HG03342 (cell line): ENCODE data around the gene AOPEP.

ENCODE experiments used
- ATAC-seq: cut with Tn5 transposase; IDR thresholded peaks from one replicate; pipeline ENCODE4 v1.9.1; 2021; ENCODE audit warnings: mild to moderate bottlenecking, moderate library complexity; ENCODE audit not compliant: unreplicated experiment

AOPEP gene

DNA sequence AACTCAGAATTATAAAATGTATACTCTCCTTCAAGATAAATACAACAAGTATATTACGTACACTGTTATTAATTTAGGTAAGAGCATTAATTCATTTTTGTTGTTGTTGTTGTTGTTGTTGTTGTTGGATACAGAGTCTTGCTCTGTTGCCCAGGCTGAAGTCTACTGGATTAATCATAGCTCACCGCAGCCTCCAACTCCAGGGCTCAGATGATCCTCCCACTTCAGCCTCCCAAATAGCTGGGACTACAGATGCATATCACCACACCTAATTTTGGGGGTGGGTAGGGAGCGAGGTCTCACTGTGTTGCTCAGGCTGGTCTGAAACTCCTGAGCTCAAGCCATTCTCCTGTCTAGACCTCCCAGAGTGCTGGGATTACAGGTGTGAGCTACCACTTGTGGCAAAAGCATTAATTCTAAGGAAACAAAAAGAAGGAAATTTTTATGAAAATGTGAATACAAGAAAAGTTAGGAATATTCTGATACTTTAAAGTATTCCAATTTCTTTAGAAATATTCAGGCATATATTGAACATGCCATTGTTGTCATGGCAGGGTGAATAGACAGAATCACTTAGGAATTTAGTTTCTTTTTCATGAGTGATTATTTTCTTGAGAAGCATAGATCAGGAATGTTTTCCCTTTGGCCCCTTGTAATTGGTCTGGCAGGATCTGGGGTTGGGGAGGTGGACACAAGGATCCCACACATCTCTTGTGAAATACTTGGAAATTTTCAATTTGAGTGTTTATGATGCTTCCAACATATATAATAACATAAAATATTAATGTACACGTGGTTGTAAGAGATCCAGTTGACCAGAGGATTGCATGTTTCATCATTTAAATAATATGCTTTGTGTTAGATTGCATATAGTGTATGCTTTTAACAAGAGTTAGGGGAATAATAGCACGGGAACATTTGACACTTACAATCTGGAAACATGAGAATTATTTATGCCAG lies 327.4 kb downstream of the AOPEP start:
- ATAC-seq, result no peak

DNA sequence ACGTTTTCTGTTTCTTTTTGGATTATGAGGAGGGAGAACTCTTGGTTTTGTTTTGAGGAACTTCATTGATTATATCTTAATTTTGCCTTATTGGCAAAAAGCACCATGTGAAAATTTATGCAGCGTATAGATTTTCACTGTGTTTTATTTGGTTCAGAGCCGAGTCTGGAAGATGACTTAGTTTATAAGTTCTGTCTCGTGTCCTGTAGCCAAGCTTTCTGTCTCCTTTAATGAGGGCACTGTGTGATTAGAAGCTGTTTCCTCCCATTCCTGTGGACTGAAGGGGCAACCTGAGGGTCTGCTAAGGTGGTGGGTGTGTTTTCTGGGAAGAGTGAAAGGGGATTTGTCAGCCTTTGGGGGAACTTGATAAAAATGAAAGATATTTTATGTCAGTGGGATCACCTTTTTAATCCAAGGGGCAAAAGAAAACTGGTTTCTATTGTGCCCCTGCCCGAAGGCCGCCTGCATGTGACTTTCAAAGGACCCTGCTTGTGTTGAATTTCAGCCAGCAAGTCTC lies 328.9 kb downstream of the AOPEP start:
- no peak for ATAC-seq

DNA sequence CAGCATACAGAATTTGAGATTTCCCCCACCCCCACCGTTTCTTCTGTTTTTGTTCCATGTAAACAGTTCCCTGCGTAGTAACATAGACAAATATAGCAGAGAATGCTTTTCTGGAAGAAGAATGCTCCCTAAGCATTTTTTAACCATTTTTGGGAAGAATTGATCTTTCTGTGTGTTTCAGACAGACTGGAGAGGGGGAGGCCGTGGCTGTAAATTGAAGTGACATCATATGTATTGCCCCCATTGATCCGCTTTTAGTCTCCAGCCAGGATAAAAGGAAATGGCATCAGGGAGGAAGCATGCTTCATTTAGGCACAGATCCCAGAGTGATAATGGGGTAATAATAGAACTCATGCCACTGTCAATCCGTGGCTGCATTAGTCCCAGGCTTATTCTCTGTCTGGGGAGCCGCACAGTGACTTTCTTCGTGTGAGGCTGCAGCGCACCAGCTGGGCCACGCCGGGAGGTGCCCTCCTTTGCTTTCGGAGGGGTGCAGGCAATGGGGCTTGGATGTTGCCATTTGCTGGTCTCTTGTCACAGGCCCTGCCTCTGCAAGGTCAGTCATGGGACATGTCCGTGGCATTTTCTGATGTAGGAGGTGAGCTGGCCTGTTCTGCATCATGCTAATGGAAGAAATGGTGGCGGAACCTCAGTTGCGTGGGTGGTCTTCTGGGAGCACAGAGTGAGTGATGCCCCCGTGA lies 329.5 kb downstream of the AOPEP start:
- ATAC-seq, result no peak

DNA sequence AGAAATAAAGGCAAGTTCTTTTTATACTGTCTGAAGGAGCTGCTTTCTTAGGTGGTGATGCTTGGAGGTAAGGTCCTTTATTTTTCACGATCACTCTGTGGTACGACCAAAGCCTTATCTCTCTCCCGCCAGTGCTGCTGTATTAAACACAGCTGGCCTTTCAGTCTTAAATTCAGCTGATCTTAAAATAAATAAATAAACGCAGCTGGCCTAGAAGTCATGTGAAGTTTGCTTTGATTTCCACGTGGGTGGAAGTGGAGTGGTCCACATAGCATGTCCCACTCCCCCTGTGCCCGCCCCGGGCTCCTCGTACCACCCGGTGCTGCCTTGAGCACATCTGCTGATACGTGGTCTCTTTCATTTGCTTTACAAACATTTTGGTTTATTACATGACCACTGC lies 330.6 kb downstream of the AOPEP start:
- ATAC-seq, result no peak

DNA sequence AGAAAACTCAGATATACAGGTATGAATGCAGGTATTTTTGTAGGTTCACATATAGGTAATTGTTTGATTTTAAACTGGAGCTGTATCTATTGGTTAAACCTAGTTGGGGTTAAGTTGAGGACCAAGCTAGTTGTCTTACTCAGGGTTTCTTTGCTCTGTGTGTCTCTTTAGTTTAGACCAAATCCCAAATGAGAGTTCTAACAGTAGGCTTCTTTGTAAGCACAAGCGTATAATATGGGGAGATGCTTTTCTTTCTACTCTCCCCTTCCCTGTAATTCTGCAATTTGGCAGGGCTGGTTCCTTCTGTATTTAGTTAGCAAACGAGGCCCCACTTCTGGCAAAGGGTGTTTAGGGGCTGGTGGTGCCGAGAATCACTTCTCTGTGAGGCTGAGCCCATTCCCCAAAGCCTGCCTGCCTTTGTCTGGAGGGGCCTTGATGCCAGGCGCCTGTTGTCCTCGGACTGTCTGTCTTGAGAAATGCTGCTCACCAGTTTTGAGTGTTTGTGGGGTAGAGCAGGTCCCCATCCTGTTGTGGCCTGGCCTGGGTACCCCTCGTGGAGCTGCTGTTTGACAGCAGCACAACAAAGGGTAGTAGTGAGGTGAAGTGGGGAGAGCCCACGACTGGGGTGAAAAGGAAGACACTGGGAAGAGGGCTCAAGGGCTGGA lies 331.8 kb downstream of the AOPEP start:
- ATAC-seq, result no peak

DNA sequence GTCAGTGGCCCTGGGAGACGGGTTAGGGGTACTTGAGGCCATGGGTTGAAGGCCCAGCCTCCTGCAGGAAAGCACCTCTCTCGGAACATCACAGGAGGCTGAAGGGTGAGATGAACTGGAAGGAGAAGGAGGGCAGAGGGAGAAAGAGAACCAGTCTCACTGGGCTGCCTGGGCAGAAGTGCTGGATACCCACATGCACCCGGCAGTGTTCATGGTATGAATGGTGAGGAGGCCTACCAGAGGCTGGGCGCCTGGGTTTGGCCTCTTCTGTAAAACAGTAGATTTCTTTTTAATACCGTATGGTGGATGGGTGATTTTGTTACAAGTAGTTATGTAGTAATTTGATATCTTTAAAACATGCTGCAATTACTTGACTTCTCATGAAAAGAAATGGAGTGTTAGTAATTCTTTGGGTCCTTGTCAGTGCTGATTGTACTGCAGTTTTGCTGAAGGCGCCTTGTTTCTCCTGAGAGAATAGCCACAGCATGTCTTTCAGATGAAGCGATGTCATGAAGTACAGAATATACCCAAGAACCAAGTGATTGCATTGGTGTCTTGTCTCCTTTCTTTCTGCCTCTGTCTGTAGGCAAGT lies 332.4 kb downstream of the AOPEP start:
- ATAC-seq, result no peak

DNA sequence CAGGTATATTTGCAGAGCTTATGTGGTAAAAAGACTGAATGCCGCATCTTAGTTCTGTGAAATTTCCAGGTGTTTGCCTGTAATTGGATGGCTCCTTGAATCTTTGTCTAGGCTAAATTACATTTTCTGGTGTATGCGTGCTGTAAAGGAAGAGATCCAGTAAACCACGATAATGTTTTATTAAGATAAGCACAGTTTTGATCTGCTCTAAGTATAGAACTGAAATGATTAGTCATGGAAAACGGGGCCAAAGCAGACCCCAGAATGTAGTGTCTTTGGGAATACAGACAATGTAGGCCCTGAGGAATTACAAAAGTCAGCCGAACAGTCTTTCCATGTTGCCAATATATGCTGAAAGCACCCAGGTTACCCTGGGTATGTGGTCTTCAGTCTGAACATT lies 333.7 kb downstream of the AOPEP start:
- ATAC-seq, result no peak

DNA sequence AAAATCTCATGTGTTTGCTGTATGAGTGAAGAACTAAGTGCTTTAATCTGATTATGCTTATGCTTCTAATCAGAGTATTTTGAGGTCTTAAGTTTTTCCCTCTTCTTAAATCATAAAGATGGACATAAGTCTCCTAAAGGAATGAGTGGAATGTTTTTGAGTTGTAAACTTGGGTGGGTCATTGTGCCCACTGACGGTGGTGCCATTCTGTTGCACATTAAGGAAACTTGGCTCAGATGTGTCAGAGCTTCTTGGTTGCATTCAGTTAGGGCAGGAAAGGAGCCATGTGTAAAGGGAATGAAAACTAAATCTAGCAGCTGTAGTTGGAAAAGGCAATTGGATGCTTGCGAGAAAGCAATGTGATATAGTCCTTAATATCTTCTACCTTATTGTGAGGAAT lies 334.4 kb downstream of the AOPEP start:
- no peak for ATAC-seq

DNA sequence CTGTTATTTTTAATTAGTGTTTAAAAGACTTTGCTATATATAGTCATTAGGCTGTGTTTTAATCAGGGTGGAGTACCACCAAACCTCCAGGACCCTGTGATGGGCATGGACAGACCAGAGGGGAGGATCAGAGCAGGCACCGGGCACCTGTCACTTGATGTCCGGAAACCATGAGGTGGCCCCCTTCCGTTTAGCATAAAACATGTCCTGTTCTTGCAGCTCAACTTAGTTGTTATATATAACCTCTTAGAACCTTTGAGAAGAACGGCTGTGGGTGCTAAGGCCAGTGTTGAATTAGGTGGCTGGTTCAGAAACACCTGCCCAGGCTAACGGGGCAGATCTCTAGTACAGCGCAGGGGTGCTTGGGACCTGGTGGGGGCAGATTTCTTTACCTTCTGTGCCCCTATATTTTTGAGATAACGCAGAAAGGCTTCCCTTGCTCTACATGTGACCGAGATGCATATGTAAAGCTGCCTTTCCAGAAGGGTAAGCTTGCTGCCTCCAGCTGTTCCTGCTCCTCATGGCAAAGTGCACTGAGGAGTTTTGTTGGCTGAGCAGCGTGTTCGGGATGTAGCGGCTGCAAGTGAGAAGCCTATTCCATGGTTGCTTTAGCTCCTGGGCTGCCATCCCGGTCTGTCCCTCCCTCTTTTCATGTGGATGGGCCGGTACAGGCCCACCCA lies 335.6 kb downstream of the AOPEP start:
- ATAC-seq, result no peak

DNA sequence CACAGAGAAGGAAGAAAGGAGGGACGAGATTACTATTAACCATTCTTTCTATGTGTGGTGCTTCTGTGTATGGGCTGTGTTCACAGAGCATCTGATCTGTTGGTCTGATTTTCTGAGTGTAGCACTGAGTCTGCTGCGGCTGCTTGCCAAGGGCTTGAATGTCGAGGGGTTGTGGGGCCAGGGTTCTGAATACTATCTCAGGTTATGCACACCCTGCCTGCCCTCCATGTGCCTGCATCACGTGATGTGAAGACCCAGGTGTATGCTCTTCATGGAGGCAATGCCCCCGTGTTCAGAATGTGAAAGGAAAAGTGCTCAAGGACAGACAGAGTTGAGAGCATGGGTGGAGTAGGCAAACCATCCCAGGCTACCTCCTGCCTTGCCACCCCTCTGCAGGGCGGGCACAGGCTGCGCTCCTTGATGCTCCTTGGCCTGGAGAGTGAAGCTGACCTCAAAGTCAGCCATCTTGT lies 336.1 kb downstream of the AOPEP start:
- no peak for ATAC-seq

DNA sequence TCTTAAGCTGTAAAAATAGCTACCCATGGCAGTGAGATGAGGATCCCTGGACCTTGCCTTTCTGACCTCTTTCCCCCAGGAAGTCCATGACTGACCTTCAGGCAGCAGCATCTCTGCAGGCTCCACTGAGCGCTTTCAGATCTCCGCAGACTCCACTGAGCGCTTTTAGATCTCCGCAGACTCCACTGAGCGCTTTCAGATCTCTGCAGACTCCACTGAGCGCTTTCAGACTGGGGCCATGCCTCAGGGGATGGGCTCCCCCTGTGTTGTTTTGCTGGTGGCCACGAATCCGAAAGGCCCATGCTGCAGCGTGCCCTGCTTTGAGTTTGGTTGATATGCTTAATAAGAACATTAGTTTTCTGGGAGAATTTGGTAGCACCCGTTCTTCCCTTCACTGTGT lies 336.8 kb downstream of the AOPEP start:
- no peak for ATAC-seq

DNA sequence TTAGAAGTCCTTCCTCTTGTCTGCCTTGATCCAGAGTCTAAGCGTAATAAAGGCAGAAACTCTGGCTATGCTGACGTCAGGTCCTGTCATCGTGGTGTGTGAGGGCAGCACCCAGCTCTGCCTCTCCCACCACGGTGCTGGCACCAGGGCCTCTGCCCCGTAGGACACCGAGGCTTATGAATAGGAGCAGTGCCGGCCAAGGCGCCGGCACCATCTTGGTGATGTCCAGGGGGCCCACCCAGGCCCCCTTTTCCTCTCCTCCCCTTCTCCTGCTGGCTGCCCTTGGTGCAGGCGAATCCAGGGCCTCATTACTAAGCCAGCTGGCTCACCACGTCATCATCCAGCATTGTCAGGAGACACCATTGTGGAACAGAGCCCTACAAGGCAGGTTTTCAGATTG lies 338.7 kb downstream of the AOPEP start:
- no peak for ATAC-seq

DNA sequence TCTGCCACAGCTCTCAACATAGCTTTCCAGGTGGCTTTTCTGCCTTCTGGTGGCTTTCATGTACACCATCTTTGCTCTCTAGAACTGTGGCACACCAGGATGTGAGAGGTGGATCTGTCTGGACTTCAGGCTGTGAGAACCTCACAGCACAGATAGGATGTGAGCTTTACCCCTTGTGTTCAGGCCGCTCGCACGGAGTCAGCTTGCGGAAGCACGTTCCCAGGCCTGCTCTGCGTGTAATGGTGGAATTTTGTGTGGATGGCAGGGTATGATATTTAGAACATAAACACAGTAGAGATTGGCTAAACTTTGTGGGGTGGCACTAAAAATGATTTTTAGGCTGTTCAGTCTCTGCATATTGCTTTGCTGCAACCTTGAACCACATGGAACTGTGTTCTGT lies 340.6 kb downstream of the AOPEP start:
- no peak for ATAC-seq

DNA sequence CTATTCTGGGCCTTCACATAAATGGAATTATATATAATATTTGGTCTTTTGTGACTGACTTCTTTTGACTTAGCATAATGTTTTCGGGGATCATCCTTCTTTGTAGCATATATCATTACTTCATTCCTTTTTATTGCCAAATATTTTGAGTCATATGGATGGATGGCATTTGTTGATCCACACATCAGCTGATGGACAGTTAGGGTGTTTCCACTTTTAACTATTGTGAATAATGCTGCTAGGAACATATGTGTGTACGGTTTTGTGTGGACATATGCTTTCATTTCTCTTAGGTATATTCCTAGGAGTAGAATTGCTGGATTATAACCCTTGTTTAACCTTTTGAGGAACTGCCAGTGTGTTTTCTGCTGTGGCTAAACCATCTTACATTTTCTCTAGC lies 341.4 kb downstream of the AOPEP start:
- ATAC-seq, result no peak

DNA sequence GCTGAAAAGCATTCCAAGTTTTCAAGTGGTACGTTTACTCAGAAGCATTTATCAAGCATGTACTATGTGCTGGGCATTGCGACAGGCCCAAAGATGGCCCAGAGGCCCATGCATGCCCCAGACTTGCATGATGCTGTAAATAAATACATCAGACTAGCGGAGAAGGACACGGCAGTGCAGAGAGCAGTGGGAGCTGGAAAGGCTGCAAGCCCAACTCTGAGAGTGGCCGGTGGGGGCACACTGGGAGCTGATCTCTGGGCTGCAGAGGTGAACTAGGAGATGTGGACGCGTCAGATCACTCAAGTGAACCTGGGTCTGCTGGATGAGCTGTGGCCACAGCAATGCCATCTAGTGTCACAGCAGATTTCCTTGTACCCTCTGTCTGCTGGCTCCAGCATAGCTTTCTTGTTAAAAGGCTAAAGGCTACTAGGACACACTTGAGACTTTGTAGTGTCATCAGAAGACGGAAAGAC lies 344.1 kb downstream of the AOPEP start:
- ATAC-seq, result no peak

DNA sequence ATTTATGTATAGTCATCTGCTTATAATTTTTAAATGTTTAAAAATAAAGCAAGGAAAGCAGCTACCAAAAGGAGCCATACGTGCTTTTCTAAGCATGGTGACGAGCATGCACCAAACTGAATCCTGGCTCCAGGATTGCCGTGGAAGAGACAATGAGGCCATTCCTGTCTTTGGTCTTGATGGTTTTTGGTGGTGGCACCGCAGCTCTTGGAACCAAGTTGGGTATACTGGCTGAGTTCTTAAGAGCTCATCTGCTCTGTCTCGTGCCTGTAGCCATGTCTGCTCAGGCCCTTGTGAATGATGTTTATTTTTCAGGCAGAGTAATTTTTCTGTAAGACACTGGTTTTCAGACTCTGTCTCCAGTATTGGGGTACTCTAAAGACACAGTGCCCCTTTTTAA lies 345.0 kb downstream of the AOPEP start:
- no peak for ATAC-seq

DNA sequence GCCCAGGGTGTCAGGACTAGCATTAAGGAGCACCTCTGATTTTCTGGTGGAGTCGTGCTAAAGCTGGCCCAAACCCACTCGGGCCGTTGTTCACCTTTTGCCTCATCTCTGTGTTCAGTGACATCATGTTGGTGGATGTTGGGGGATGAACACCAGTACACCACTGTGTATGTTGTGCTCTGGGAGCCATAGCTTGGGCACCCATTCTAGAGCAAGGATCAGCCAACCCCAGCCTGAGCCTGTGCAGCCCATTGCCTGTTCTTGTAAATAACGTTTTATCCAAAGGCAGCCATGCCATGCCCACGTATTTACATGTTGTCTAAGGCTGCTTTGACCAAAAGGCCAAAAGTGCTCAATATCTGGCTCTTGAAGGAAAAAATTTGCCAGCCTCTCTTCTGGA lies 345.4 kb downstream of the AOPEP start:
- ATAC-seq, result no peak

DNA sequence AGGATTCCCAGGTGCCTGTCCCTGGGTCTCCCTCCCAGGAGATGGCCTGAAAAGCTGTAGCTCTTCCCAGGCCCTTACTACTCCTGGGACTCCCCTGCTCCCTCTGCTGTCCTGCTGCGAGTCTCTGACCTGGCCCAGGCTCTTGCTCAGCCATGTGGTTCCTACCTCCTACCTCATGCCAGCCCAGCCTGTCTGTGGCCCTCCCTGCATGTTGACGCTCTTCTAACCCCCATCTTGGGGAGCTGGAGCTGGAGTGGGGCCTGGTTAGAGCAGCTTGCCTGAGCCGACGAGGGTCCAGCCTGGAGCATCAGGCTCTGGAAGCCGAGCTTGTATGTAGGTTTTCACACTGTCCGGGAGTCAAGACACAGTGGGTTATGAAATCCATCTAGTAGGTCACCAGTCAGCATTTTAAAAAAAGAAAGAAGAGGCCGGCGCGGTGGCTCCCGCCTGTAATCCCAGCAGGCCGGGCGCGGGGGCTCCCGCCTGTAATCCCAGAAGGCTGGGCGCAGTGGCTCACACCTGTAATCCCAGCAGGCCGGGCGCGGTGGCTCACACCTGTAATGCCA lies 346.6 kb downstream of the AOPEP start:
- no peak for ATAC-seq

DNA sequence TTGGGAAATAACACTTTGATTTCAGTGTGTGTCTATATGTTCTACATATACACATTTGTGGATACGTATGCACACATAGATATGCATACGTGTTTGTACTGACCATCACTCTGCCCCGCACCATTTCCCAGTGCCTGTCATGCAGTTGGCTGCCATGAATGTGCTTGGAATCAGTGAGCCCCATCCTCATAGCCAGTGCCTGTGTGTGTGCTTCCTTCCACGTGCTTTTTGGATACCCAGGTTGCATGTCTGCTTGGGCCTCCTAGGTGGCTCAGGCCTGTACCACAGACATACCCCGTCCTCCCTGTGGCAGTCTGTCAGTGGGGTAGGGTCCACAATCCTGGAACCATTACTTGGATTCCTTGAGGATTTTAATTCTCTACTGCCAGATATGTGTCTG lies 347.4 kb downstream of the AOPEP start:
- no peak for ATAC-seq

DNA sequence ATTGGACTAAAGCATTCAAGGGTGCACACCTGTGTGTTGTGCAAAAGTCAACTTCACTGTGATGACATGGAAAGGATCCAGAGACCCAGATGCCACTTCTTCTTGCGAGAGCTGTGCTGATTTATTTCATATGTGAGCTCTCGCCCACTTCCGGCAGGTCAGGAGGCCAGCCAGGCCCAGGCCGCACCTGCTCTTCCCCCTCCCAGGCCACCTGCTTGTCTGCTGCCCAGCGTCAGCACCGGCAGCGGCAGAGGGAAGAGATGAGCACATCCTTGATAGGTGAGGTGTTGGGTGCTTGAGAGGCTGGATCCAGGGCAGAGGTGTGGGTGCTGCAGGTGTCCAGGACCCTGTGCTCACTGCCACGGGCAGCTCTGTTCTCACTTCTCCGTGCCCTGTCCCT lies 348.1 kb downstream of the AOPEP start:
- ATAC-seq, result no peak
